Limb (tissue), 2 donors: ENCODE data around the gene CCN2.
"Not testable (repeated sequence)": the region's sequence is repeated elsewhere in the genome, so short reads cannot be mapped to it uniquely, and the experiment has no call there.

Experiments
- DNase-seq, 2 donors: peaks; one replicate each; pipeline ENCODE4 v3.0.0-alpha.2; 2016; ENCODE audit errors: extremely low spot score in 2 of 2

Gene CCN2

DNA sequence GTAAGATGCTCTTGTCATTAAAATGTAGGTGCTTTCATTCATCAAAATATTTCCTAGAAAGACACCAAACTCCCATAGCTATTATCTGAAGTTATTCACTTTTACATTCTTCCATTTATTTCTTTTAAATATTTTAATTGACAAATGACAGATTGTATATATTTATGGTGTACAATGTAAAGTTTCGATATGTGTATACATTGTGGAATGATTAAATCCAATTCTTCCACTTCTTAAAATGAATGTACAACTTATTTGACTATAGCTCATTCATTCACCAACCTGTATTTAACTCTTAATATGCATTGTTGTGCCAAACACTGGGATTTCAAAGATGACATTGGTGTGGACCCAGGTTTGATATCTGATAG is 41.0 kb downstream of the CCN2 start:
- no peak for DNase-seq

DNA sequence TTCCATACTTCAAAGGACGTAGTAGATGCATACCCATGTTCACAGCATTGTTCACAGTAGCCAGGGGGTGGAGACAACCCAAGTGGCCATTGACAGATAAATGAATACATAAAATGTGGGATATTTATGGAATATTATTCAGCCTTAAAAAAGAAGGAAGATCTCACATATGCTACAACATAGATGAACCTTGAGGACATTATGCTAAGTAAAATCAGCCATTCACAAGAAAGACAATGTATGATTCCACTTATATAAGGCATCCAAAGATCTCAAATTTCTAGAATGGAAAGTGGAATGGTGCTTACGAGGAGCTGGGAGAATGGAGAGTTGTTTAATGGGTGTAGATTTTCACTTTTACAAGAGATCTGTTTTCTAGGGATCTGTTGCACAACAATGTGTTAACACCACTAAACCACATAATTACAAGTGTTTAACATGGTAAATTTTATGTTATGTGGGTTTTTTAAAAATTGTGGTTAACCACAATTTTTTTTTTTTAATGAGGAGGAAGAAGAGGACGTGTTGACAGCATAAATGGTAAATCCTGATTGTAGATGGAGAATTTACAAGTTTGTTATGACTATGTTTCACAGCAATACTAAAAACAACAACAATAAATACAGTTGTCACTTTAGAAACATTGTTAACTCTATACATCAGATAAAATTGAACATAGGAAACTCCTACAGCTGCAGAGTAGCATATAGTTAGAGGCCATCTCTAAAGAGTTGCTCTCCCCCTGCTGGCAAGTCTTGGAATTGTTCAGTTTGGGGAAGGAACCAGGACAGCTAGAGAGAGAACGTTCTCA is 41.6 kb downstream of the CCN2 start:
- peak; percentile 79 to 81 for DNase-seq

DNA sequence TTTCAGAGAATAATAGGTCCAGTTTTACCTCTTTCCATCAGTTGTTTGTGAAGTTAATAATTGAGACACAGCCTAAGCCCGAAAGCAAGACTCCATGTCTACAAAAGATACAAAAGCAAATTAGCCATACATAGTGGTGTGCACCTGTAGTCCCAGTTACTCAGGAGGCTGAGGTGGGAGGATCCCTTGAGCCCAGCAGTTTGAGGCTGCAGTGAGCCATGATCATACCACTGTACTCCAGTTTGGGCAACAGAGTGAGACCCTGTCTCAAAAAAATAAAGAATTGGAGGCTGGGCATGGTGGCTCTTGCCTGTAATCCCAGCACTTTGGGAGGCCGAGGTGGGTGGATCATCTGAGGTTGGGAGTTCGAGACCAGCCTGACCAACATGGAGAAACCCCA is 42.4 kb downstream of the CCN2 start:
- DNase-seq = not testable (repeated sequence)

DNA sequence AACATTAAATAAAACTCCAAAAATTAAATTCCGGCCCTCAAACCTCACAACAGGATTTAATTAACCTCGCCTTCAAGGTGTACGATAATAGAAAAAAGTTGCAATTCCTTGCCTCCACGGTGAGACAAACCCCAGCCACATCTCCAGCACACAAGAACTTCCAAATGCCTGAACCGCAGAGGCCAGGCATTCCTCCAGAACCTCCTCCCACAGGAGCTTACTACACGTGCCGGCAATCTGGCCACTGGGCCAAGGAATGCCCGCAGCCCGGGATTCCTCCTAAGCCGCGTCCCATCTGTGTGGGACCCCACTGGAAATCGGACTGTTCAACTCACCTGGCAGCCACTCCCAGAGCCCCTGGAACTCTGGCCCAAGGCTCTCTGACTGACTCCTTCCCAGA is 47.4 kb downstream of the CCN2 start:
- DNase-seq = not testable (repeated sequence)

DNA sequence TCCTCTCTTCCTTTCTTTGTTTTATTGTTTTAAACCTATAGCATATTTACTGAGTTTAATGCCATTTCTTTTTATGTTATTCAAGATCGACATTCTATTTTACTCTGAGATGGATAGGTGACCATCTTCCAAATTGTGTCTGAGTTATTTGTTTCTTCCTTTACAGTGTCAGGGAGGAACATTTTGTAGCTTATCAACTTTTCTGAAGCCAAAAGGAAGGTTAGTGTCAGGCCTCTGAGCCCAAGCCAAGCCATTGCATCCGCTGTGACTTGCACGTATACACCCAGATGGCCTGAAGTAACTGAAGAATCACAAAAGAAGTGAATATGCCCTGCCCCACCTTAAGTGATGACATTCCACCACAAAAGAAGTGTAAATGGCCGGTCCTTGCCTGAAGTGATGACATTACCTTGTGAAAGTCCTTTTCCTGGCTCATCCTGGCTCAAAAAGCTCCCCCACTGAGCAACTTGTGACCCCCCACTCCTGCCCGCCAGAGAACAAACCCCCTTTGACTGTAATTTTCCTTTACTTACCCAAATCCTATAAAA is 49.8 kb downstream of the CCN2 start:
- DNase-seq = not testable (repeated sequence)

DNA sequence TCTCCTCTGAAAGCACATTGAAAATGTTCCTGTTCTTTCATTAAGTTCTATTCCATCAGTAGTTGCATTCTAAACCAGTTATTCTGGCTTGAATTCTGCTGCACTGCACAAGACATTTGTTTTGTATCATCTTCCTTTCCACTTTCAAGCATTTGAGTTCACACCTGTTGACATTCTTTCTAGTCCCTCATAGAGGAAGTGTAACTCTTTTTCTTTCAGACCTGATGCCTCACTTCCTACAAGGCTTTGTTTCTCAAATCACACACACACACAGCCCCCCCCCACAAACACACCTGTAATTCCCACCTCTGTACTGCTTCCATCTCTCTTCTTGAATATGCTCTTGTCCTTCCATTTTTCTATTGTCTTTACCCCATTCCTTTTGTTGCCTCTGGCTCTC is 50.9 kb downstream of the CCN2 start:
- DNase-seq = no peak

DNA sequence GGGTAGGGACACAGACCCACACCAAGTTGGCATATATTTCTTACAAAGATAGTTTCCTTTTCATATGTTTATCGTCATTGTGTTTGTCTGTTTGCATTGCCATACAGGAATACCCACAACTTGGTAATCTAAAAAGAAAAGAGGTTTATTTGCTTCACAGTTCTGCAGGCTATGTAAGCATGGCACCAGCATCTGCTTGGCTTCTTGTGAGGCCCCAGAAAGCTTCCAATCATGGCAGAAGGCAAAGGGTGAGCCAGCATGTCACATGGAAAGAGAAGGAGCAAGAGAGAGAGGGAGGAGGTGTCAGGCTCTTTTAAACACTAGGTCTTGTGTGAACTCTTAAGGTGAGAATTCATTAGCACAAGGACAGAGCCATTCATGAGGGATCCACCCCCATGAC is 52.5 kb downstream of the CCN2 start:
- no peak for DNase-seq
